GM23338 (cell line): Measurements from ENCODE around the gene PNPLA1. TPM values are rescaled to one million over a fixed set of nuclear protein-coding genes. Genes with fewer than 3 reads are reported as not detected.
A peak's percentile ranks its signal among the peaks of the same experiment; 100 is the strongest.

Experiments used
- ATAC-seq: fragments of 200-7000 bp; cut with Tn5 transposase; 3 replicates; pipeline ENCODE4 v1.9.1; 2020
- DNase-seq: peaks from one replicate; pipeline ENCODE4 v3.0.0-alpha.2; 2015; ENCODE audit warnings: low spot score
- H2AFZ ChIP-seq: fragments of 200-600 bp; sonication (generic); 2 replicates; pipeline ENCODE4 v1.8.0; 2016; ENCODE audit warnings: antibody characterized with exemption, mild to moderate bottlenecking, moderate library complexity
- H3F3A ChIP-seq: fragments of 200-600 bp; sonication (generic); replicated peaks from 2 replicates; pipeline ENCODE4 v1.8.0; 2017; ENCODE audit warnings: antibody characterized with exemption, mixed run types, low read depth
- H3K27ac ChIP-seq: fragments of 200-600 bp; sonication (generic); 2 replicates; pipeline ENCODE4 v1.6.1; 2016; ENCODE audit warnings: low read depth
- H3K27me3 ChIP-seq: fragments of 200-600 bp; sonication (generic); 2 replicates; pipeline ENCODE4 v1.8.0; 2016; ENCODE audit warnings: mild to moderate bottlenecking, mixed run types, moderate library complexity; ENCODE audit not compliant: insufficient read depth
- H3K36me3 ChIP-seq: fragments of 200-600 bp; sonication (generic); 2 replicates; pipeline ENCODE4 v1.8.0; 2016; ENCODE audit warnings: mild to moderate bottlenecking; ENCODE audit not compliant: insufficient read depth
- H3K4me1 ChIP-seq: fragments of 200-600 bp; sonication (generic); 2 replicates; pipeline ENCODE4 v1.8.0; 2016; ENCODE audit warnings: mild to moderate bottlenecking, moderate library complexity; ENCODE audit not compliant: insufficient read depth
- H3K4me2 ChIP-seq: fragments of 200-600 bp; sonication (generic); 2 replicates; pipeline ENCODE4 v1.7.1; 2017; ENCODE audit warnings: mixed run types
- H3K4me3 ChIP-seq: fragments of 200-600 bp; sonication (generic); 2 replicates; pipeline ENCODE4 v1.6.1; 2016; ENCODE audit warnings: mixed run types
- H3K79me2 ChIP-seq: fragments of 200-600 bp; sonication (generic); replicated peaks from 2 replicates; pipeline ENCODE4 v1.8.0; 2017; ENCODE audit warnings: mild to moderate bottlenecking; ENCODE audit not compliant: insufficient read depth
- H3K9me2 ChIP-seq: fragments of 200-600 bp; sonication (generic); 2 replicates; pipeline ENCODE4 v1.8.0; 2017; ENCODE audit not compliant: insufficient read depth
- H4K20me1 ChIP-seq: fragments of 200-600 bp; sonication (generic); replicated peaks from 2 replicates; pipeline ENCODE4 v1.8.0; 2017; ENCODE audit warnings: mild to moderate bottlenecking; ENCODE audit not compliant: insufficient read depth
- H3K27ac Mint-ChIP-seq: 2 replicates; pipeline ENCODE4 v1.8.0; 2020; ENCODE audit warnings: inconsistent platforms, mild to moderate bottlenecking, moderate library complexity, mixed read lengths
- H3K27me3 Mint-ChIP-seq: 3 replicates; pipeline ENCODE4 v1.8.0; 2022; ENCODE audit warnings: low read depth, mild to moderate bottlenecking, moderate library complexity, mixed read lengths, inconsistent platforms; ENCODE audit not compliant: insufficient read depth, poor library complexity
- H3K36me3 Mint-ChIP-seq: 3 replicates; pipeline ENCODE4 v1.8.0; 2021; ENCODE audit warnings: low read depth, mild to moderate bottlenecking, inconsistent platforms, moderate library complexity, mixed read lengths
- H3K4me1 Mint-ChIP-seq: 3 replicates; pipeline ENCODE4 v1.8.0; 2020; ENCODE audit warnings: mild to moderate bottlenecking, inconsistent platforms, mixed read lengths
- H3K4me3 Mint-ChIP-seq: 3 replicates; pipeline ENCODE4 v1.8.0; 2021; ENCODE audit warnings: moderate library complexity, mild to moderate bottlenecking, inconsistent platforms, mixed read lengths
- H3K9me3 Mint-ChIP-seq: 3 replicates; pipeline ENCODE4 v1.8.0; 2020; ENCODE audit warnings: moderate library complexity, mild to moderate bottlenecking, inconsistent platforms, mixed read lengths
- CREB1 ChIP-seq: fragments of 250-450 bp; sonication (Bioruptor Pico); IDR thresholded peaks from 2 replicates; pipeline ENCODE4 v1.5.0; 2020; ENCODE audit warnings: low read depth, mild to moderate bottlenecking, moderate library complexity
- ETS1 ChIP-seq: IDR thresholded peaks from 2 replicates; pipeline ENCODE4 v1.6.1; 2016; ENCODE audit warnings: antibody characterized with exemption
- EZH2 ChIP-seq: fragments of 200-600 bp; sonication (generic); IDR thresholded peaks from one replicate; pipeline ENCODE4 v1.8.0; 2017; ENCODE audit warnings: antibody characterized with exemption, mild to moderate bottlenecking, low read depth; ENCODE audit not compliant: unreplicated experiment
- EZH2phosphoT487 ChIP-seq: fragments of 200-600 bp; sonication (generic); IDR thresholded peaks from one replicate; pipeline ENCODE4 v1.8.1; 2018; ENCODE audit warnings: antibody characterized with exemption; ENCODE audit not compliant: unreplicated experiment
- JUNB ChIP-seq: IDR thresholded peaks from one replicate; pipeline ENCODE4 v1.6.1; 2016; ENCODE audit warnings: antibody characterized with exemption; ENCODE audit not compliant: unreplicated experiment
- NANOG ChIP-seq: IDR thresholded peaks from 2 replicates; pipeline ENCODE4 v1.6.1; 2016; ENCODE audit warnings: antibody characterized with exemption, borderline replicate concordance
- POLR2AphosphoS5 ChIP-seq: IDR thresholded peaks from 2 replicates; pipeline ENCODE4 v1.6.1; 2016; ENCODE audit warnings: antibody characterized with exemption, low read depth
- REST ChIP-seq: IDR thresholded peaks from one replicate; pipeline ENCODE4 v1.6.1; 2018; ENCODE audit warnings: antibody characterized with exemption; ENCODE audit not compliant: unreplicated experiment
- STAT1 ChIP-seq: IDR thresholded peaks from one replicate; pipeline ENCODE4 v1.6.1; 2016; ENCODE audit warnings: antibody characterized with exemption; ENCODE audit not compliant: unreplicated experiment
- ZNF114 ChIP-seq: fragments of 250-450 bp; sonication (Bioruptor Pico); IDR thresholded peaks from 2 replicates; pipeline ENCODE4 v1.5.0; 2020; ENCODE audit warnings: mild to moderate bottlenecking, moderate library complexity
- ZNF331 ChIP-seq: fragments of 250-450 bp; sonication (Bioruptor Pico); IDR thresholded peaks from 2 replicates; pipeline ENCODE4 v1.5.0; 2020; ENCODE audit warnings: low read depth, mild to moderate bottlenecking, moderate library complexity
- polyA plus RNA-seq: library from polyadenylated mRNA; unstranded; fragments of >200 nt; fragmentation: Nextera tagmentation; extraction: Ambion mirVana; gene quantifications from 2 replicates; pipeline ENCODE4 v1.2.1, GENCODE V29; 2016
- total RNA-seq: library from RNA; depleted of rRNA; stranded (reverse); fragments of >200 nt; shearing (Covaris generic); gene quantifications from 2 replicates; pipeline ENCODE4 v1.2.3, GENCODE V29; 2014
- TF ChIP-seq, protein P1 (sequence below): fragments of 250-450 bp; sonication (Bioruptor Pico); IDR thresholded peaks from 2 replicates; pipeline ENCODE4 v1.5.0; 2020; ENCODE audit warnings: mild to moderate bottlenecking, moderate library complexity

The PNPLA1 gene
- total and polyA plus RNA-seq, 2 experiments from 2014 or later: not detected

DNA sequence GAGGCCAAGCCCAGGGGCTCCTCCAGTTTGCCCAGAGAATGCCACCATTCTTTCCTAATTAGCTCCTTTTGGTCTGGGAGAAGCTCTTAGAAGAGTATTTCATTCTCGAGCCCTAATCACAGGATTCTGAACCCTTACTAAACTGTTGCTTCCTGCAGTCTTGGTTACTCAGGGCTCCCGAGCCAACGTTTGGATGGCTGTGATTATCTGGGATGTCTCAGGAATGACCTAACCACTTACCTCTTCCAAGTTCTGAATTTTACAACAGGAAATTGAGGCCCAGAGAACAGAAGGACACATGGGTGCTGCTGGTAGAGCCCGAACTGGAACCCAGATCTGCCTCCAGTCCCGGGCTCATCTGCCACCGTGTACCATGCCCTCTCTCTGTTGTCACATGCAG is 22.2 kb upstream of the PNPLA1 start:
- peaks cover 44% of the 10 kb centered on the region for H3K4me1 Mint-ChIP-seq
- no peak overlapping the region for H3K27ac ChIP-seq
- H3K36me3 ChIP-seq: no peaks in the 10 kb centered on the region
- no peak overlapping the region for H3K4me2 ChIP-seq
- DNase-seq: no peak
- TF ChIP-seq ZNF331 (CRISPR knock-in tag) (no peak), JUNB (no peak), CREB1 (CRISPR knock-in tag) (no peak), EZH2 (no peak), POLR2AphosphoS5 (no peak), REST (no peak), STAT1 (no peak), ZNF114 (no peak), EZH2phosphoT487 (no peak), NANOG (no peak), ETS1 (no peak)
- TF ChIP-seq, protein P1, sequence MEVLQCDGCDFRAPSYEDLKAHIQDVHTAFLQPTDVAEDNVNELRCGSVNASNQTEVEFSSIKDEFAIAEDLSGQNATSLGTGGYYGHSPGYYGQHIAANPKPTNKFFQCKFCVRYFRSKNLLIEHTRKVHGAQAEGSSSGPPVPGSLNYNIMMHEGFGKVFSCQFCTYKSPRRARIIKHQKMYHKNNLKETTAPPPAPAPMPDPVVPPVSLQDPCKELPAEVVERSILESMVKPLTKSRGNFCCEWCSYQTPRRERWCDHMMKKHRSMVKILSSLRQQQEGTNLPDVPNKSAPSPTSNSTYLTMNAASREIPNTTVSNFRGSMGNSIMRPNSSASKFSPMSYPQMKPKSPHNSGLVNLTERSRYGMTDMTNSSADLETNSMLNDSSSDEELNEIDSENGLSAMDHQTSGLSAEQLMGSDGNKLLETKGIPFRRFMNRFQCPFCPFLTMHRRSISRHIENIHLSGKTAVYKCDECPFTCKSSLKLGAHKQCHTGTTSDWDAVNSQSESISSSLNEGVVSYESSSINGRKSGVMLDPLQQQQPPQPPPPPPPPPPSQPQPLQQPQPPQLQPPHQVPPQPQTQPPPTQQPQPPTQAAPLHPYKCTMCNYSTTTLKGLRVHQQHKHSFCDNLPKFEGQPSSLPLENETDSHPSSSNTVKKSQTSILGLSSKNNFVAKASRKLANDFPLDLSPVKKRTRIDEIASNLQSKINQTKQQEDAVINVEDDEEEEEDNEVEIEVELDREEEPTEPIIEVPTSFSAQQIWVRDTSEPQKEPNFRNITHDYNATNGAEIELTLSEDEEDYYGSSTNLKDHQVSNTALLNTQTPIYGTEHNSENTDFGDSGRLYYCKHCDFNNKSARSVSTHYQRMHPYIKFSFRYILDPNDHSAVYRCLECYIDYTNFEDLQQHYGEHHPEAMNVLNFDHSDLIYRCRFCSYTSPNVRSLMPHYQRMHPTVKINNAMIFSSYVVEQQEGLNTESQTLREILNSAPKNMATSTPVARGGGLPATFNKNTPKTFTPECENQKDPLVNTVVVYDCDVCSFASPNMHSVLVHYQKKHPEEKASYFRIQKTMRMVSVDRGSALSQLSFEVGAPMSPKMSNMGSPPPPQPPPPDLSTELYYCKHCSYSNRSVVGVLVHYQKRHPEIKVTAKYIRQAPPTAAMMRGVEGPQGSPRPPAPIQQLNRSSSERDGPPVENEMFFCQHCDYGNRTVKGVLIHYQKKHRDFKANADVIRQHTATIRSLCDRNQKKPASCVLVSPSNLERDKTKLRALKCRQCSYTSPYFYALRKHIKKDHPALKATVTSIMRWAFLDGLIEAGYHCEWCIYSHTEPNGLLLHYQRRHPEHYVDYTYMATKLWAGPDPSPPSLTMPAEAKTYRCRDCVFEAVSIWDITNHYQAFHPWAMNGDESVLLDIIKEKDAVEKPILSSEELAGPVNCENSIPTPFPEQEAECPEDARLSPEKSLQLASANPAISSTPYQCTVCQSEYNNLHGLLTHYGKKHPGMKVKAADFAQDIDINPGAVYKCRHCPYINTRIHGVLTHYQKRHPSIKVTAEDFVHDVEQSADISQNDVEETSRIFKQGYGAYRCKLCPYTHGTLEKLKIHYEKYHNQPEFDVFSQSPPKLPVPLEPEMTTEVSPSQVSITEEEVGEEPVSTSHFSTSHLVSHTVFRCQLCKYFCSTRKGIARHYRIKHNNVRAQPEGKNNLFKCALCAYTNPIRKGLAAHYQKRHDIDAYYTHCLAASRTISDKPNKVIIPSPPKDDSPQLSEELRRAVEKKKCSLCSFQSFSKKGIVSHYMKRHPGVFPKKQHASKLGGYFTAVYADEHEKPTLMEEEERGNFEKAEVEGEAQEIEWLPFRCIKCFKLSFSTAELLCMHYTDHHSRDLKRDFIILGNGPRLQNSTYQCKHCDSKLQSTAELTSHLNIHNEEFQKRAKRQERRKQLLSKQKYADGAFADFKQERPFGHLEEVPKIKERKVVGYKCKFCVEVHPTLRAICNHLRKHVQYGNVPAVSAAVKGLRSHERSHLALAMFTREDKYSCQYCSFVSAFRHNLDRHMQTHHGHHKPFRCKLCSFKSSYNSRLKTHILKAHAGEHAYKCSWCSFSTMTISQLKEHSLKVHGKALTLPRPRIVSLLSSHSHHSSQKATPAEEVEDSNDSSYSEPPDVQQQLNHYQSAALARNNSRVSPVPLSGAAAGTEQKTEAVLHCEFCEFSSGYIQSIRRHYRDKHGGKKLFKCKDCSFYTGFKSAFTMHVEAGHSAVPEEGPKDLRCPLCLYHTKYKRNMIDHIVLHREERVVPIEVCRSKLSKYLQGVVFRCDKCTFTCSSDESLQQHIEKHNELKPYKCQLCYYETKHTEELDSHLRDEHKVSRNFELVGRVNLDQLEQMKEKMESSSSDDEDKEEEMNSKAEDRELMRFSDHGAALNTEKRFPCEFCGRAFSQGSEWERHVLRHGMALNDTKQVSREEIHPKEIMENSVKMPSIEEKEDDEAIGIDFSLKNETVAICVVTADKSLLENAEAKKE (CRISPR knock-in tag): no peak
- peaks cover 3% of the 10 kb centered on the region for H3K27me3 Mint-ChIP-seq
- no peaks in the 10 kb centered on the region for H3K79me2 ChIP-seq
- no peak overlapping the region for H3K27ac Mint-ChIP-seq
- no peaks in the 10 kb centered on the region for H3K27me3 ChIP-seq
- H2AFZ ChIP-seq: peak overlapping the region; percentile 87; the same call in 1 of the 2 replicates
- H4K20me1 ChIP-seq: no peaks in the 10 kb centered on the region
- H3K4me3 ChIP-seq: no peak overlapping the region
- no peak overlapping the region for H3K4me3 Mint-ChIP-seq
- H3K4me1 ChIP-seq: peaks cover 22% of the 10 kb centered on the region
- no peaks in the 10 kb centered on the region for H3K36me3 Mint-ChIP-seq
- 0 out of 2 replicates have a peak, but pooled peaks cover 6% of the 10 kb centered on the region for H3K9me2 ChIP-seq
- ATAC-seq: no peak
- H3F3A ChIP-seq: 0 out of 2 replicates have a peak, but pooled peaks cover 3% of the 10 kb centered on the region
- H3K9me3 Mint-ChIP-seq: no peaks in the 10 kb centered on the region
